ENCODE data around the gene RALGAPB.

RALGAPB gene

GRCh38 chr20:38609815-38610214 is 137.2 kb downstream of the RALGAPB start:
- no peak overlapping the region for H3K4me3 ChIP-seq (ENCODE audit: low read depth, low read length)
- DNase-seq (ENCODE audit: low read depth): no peak
- TF ChIP-seq CTCF (IDR thresholded peaks at IDR 0.05; ENCODE audit: control insufficient read depth, extremely low read depth, insufficient read depth): no peak

- H3K4me3 ChIP-seq (ENCODE audit: low read depth, low read length): no peak overlapping the region
- TF ChIP-seq CTCF (IDR thresholded peaks at IDR 0.05; ENCODE audit: control insufficient read depth, extremely low read depth, insufficient read depth): no peak
- DNase-seq (ENCODE audit: low read depth): no peak
Measured at GRCh38 chr20:38610521-38610920, 137.9 kb downstream of the RALGAPB start.

- no peak for DNase-seq (ENCODE audit: low read depth)
Measured at GRCh38 chr20:38612751-38613515, 140.3 kb downstream of the RALGAPB start.

GRCh38 chr20:38615283-38615682 is 142.6 kb downstream of the RALGAPB start:
- DNase-seq (ENCODE audit: low read depth): no peak
- no peak for TF ChIP-seq CTCF (IDR thresholded peaks at IDR 0.05; ENCODE audit: control insufficient read depth, extremely low read depth, insufficient read depth)
- H3K4me3 ChIP-seq (ENCODE audit: low read depth, low read length): no peak overlapping the region

More at GRCh38 chr20:38612751-38613515, 140.3 kb downstream of the RALGAPB start:
- no peak for TF ChIP-seq CTCF (IDR thresholded peaks at IDR 0.05; ENCODE audit: control insufficient read depth, extremely low read depth, insufficient read depth)
- no peak overlapping the region for H3K4me3 ChIP-seq (ENCODE audit: low read depth, low read length)

- H3K4me3 ChIP-seq (ENCODE audit: low read depth, low read length): no peak overlapping the region
- no peak for TF ChIP-seq CTCF (IDR thresholded peaks at IDR 0.05; ENCODE audit: control insufficient read depth, extremely low read depth, insufficient read depth)
- no peak for DNase-seq (ENCODE audit: low read depth)
Measured at GRCh38 chr20:38616457-38616856, 143.8 kb downstream of the RALGAPB start.

GRCh38 chr20:38617011-38617829 is 144.6 kb downstream of the RALGAPB start:
- no peak for TF ChIP-seq CTCF (IDR thresholded peaks at IDR 0.05; ENCODE audit: control insufficient read depth, extremely low read depth, insufficient read depth)
- no peak overlapping the region for H3K4me3 ChIP-seq (ENCODE audit: low read depth, low read length)
- DNase-seq (ENCODE audit: low read depth): no peak
